Esophagus squamous epithelium (tissue), 5 donors: ENCODE data around the gene TMPRSS3. TPM values are rescaled to one million over a fixed set of nuclear protein-coding genes. Genes with fewer than 3 reads are reported as not detected.

Experiments
- DNase-seq: peaks from one replicate; lab custom pipeline; 2025; lab: John Stamatoyannopoulos, UW
- H3K27ac ChIP-seq, 4 donors: fragments of 200-600 bp; sonication (generic); one replicate each; pipeline ENCODE4 v1.5.1; 2016 to 2019; ENCODE audit warnings: mild to moderate bottlenecking in 1 of 4
- H3K27me3 ChIP-seq, 4 donors: fragments of 200-600 bp; sonication (generic); 1 replicate in 3 of 4; 2 replicates in 1 of 4; pipeline versions ENCODE4 v1.5.1 to v1.6.0; 2017 to 2021; ENCODE audit warnings: antibody characterized with exemption in 1 of 4
- H3K36me3 ChIP-seq, 3 donors: fragments of 200-600 bp; sonication (generic); one replicate each; pipeline ENCODE4 v1.5.1; 2016 to 2019
- H3K4me1 ChIP-seq, 3 donors: fragments of 200-600 bp; sonication (generic); one replicate each; pipeline ENCODE4 v1.5.1; 2017 to 2019
- H3K4me3 ChIP-seq, 4 donors: fragments of 200-600 bp; sonication (generic); 1 replicate in 3 of 4; 2 replicates in 1 of 4; pipeline ENCODE4 v1.5.1; 2016 to 2019; ENCODE audit warnings: mild to moderate bottlenecking in 2 of 4, moderate library complexity in 1 of 4
- H3K9me3 ChIP-seq, 3 donors: fragments of 200-600 bp; sonication (generic); one replicate each; pipeline ENCODE4 v1.5.1; 2016 to 2019
- CTCF ChIP-seq, 6 experiments: fragments of 450-650 bp in 4 of 6; fragments of 200-600 bp in 2 of 6; sonication (generic) in 2 of 6; IDR thresholded peaks; one replicate each; pipeline ENCODE4 v1.5.1; 2016 to 2019; ENCODE audit warnings: antibody characterized with exemption in 6 of 6, mild to moderate bottlenecking in 4 of 6, moderate library complexity in 4 of 6
- POLR2A ChIP-seq, 4 donors: fragments of 450-650 bp; IDR thresholded peaks; one replicate each; pipeline ENCODE4 v1.6.1; 2017; ENCODE audit warnings: antibody characterized with exemption in 4 of 4, mild to moderate bottlenecking in 4 of 4, moderate library complexity in 3 of 4
- WGBS, 2 donors: methylation state at CpG; one replicate each; pipeline ENCODE4 v1.1.5; 2018; 5-methylcytosine and 5-hydroxymethylcytosine counted together
- intact Hi-C: fragments of 100-400 bp; cut with DNase I; formaldehyde crosslinking; loops from one replicate; pipeline ENCODE4 v1.15.0; 2022
- total RNA-seq, 4 donors: library from RNA; depleted of rRNA; stranded (reverse); fragments of >200 nt; gene quantifications; one replicate each; pipeline ENCODE4 v1.1.0, GENCODE V29; 2016
- donor health status: DM: yes; HTN: yes; CAD: no.

Gene TMPRSS3
- total RNA-seq, 4 donors from 2014 or later = 0.09 TPM; not detected in 3

GRCh38 chr21:42336054-42336453 is 59.8 kb downstream of the TMPRSS3 start:
- DNase-seq = no peak
- TF ChIP-seq CTCF (IDR thresholded peaks at IDR 0.05) (no peak), POLR2A (IDR thresholded peaks at IDR 0.05) (no peak)
- Histone ChIP-seq H3K27me3 (peaks cover 0 to 60% (median 0%) of the 10 kb centered on the region in 4 donors), H3K4me1 (peaks cover 6 to 30% (median 9%) of the 10 kb centered on the region in 3 donors), H3K27ac (no peak overlapping the region), H3K9me3 (no peaks in the 10 kb centered on the region), H3K36me3 (no peaks in the 10 kb centered on the region), H3K4me3 (no peak overlapping the region)
- intact Hi-C loops = loop anchor here (10.0 kb wide), 1 partner anchor 199 kb away; no protein-coding TSS in a partner anchor
- whole genome bisulfite sequencing, 2 donors = 49 to 53% methylated on average over 10 of the region's 10 CpGs

- Histone ChIP-seq H3K9me3 (no peaks in the 10 kb centered on the region), H3K27ac (no peak overlapping the region), H3K4me1 (peaks cover 0 to 5% (median 3%) of the 10 kb centered on the region in 3 donors), H3K36me3 (no peaks in the 10 kb centered on the region), H3K27me3 (peaks cover 0 to 60% (median 0%) of the 10 kb centered on the region in 4 donors), H3K4me3 (no peak overlapping the region)
- intact Hi-C loops = loop anchor here (10.0 kb wide), 1 partner anchor 202 kb away; no protein-coding TSS in a partner anchor
- 47 to 61% methylated on average over 3 to 5 of the region's 5 CpGs for WGBS, 2 donors
- no peak for TF ChIP-seq POLR2A (IDR thresholded peaks at IDR 0.05)
- TF ChIP-seq CTCF (IDR thresholded peaks at IDR 0.05) = no peak
- no peak for DNase-seq
Observed at GRCh38 chr21:42332557-42333317, 63.1 kb downstream of the TMPRSS3 start.

GRCh38 chr21:42331660-42332059 is 64.2 kb downstream of the TMPRSS3 start:
- DNase-seq = no peak
- Histone ChIP-seq H3K4me1 (no peaks in the 10 kb centered on the region), H3K9me3 (no peaks in the 10 kb centered on the region), H3K27me3 (peaks cover 0 to 54% (median 0%) of the 10 kb centered on the region in 4 donors), H3K27ac (no peak overlapping the region), H3K4me3 (no peak overlapping the region), H3K36me3 (no peaks in the 10 kb centered on the region)
- TF ChIP-seq CTCF (IDR thresholded peaks at IDR 0.05) (no peak), POLR2A (IDR thresholded peaks at IDR 0.05) (no peak)
- intact Hi-C loops = loop anchor here (10.0 kb wide), 1 partner anchor 203 kb away; no protein-coding TSS in a partner anchor

- TF ChIP-seq POLR2A (IDR thresholded peaks at IDR 0.05) (no peak), CTCF (IDR thresholded peaks at IDR 0.05) (no peak)
- WGBS, 2 donors = 76 to 90% methylated on average over 4 of the region's 4 CpGs
- H3K27ac ChIP-seq = no peak overlapping the region
- H3K27me3 ChIP-seq = peaks cover 0 to 52% (median 0%) of the 10 kb centered on the region in 4 donors
- H3K9me3 ChIP-seq = no peaks in the 10 kb centered on the region
- DNase-seq = no peak
- H3K4me1 ChIP-seq = no peaks in the 10 kb centered on the region
- no peak overlapping the region for H3K4me3 ChIP-seq
- intact Hi-C loops = loop anchor here (10.0 kb wide), 1 partner anchor 204 kb away; no protein-coding TSS in a partner anchor
- no peaks in the 10 kb centered on the region for H3K36me3 ChIP-seq
Observed at GRCh38 chr21:42330380-42331371, 65.2 kb downstream of the TMPRSS3 start.
